SK-N-SH treated with all-trans-retinoic acid at 6 μM for 48 hours (cell line): ENCODE measurements around the gene APRT.

Experiments used
- ATAC-seq: fragments of 200-7000 bp; cut with Tn5 transposase; 3 replicates; pipeline ENCODE4 v1.9.1; 2020; ENCODE audit warnings: mild to moderate bottlenecking, moderate library complexity
- ARNTL ChIP-seq: fragments of 450-650 bp; formaldehyde crosslinking; IDR thresholded peaks from 2 replicates; pipeline ENCODE4 v1.5.0; 2020; ENCODE audit warnings: low read depth, mild to moderate bottlenecking, moderate library complexity, borderline replicate concordance
- CREB5 ChIP-seq: fragments of 250-450 bp; sonication (Bioruptor Pico); IDR thresholded peaks from 2 replicates; pipeline ENCODE4 v1.5.1; 2020; ENCODE audit warnings: low read depth, mild to moderate bottlenecking, moderate library complexity
- CSDC2 ChIP-seq: fragments of 250-450 bp; sonication (Bioruptor Pico); IDR thresholded peaks from 2 replicates; pipeline ENCODE4 v1.5.0; 2020; ENCODE audit warnings: mild to moderate bottlenecking, moderate library complexity
- GLIS3 ChIP-seq: fragments of 250-450 bp; sonication (Bioruptor Pico); IDR thresholded peaks from 2 replicates; pipeline ENCODE4 v1.5.0; 2020; ENCODE audit warnings: mild to moderate bottlenecking, moderate library complexity
- ISL1 ChIP-seq: fragments of 250-450 bp; sonication (Bioruptor Pico); IDR thresholded peaks from 2 replicates; pipeline ENCODE4 v2.1.2; 2022; ENCODE audit warnings: mild to moderate bottlenecking, moderate library complexity
- OSR1 ChIP-seq: fragments of 250-450 bp; sonication (Bioruptor Pico); IDR thresholded peaks from 2 replicates; pipeline ENCODE4 v1.8.0; 2022; ENCODE audit warnings: moderate library complexity, mild to moderate bottlenecking, inconsistent platforms
- PATZ1 ChIP-seq: fragments of 250-450 bp; sonication (Bioruptor Pico); IDR thresholded peaks from 2 replicates; pipeline ENCODE4 v1.8.0; 2020; ENCODE audit warnings: mild to moderate bottlenecking, moderate library complexity, borderline replicate concordance
- POU6F1 ChIP-seq: fragments of 250-450 bp; sonication (Bioruptor Pico); IDR thresholded peaks from 2 replicates; pipeline ENCODE4 v1.8.0; 2021; ENCODE audit warnings: low read depth, mild to moderate bottlenecking, moderate library complexity, borderline replicate concordance
- PPARA ChIP-seq: fragments of 250-450 bp; sonication (Bioruptor Pico); IDR thresholded peaks from 2 replicates; pipeline ENCODE4 v1.5.0; 2020; ENCODE audit warnings: mild to moderate bottlenecking, borderline replicate concordance
- RARB ChIP-seq: fragments of 250-450 bp; sonication (Bioruptor Pico); IDR thresholded peaks from 2 replicates; pipeline ENCODE4 v1.8.0; 2021; ENCODE audit warnings: mild to moderate bottlenecking, moderate library complexity
- SNAI2 ChIP-seq: fragments of 250-450 bp; sonication (Bioruptor Pico); IDR thresholded peaks from 2 replicates; pipeline ENCODE4 v1.5.0; 2020; ENCODE audit warnings: mild to moderate bottlenecking, moderate library complexity
- TOX ChIP-seq: fragments of 250-450 bp; sonication (Bioruptor Pico); IDR thresholded peaks from 2 replicates; pipeline ENCODE4 v1.8.0; 2021; ENCODE audit warnings: mild to moderate bottlenecking, moderate library complexity, borderline replicate concordance
- ZC3H10 ChIP-seq: fragments of 250-450 bp; sonication (Bioruptor Pico); IDR thresholded peaks from 2 replicates; pipeline ENCODE4 v1.5.1; 2021; ENCODE audit warnings: mild to moderate bottlenecking, moderate library complexity
- ZFP3 ChIP-seq: fragments of 250-450 bp; sonication (Bioruptor Pico); IDR thresholded peaks from 2 replicates; pipeline ENCODE4 v1.5.0; 2020; ENCODE audit warnings: mild to moderate bottlenecking, moderate library complexity
- ZFP30 ChIP-seq: fragments of 450-650 bp; formaldehyde crosslinking; IDR thresholded peaks from 2 replicates; pipeline ENCODE4 v1.5.0; 2022; ENCODE audit warnings: mild to moderate bottlenecking, moderate library complexity
- ZNF565 ChIP-seq: fragments of 450-650 bp; formaldehyde crosslinking; conservative IDR thresholded peaks from 2 replicates; pipeline ENCODE4 v1.5.0; 2020; ENCODE audit warnings: low read depth, mild to moderate bottlenecking, moderate library complexity
- ZNF70 ChIP-seq: fragments of 450-650 bp; formaldehyde crosslinking; IDR thresholded peaks from 2 replicates; pipeline ENCODE4 v1.5.0; 2020; ENCODE audit warnings: mild to moderate bottlenecking, moderate library complexity
- ZNF8 ChIP-seq: fragments of 450-650 bp; formaldehyde crosslinking; IDR thresholded peaks from 2 replicates; pipeline ENCODE4 v1.5.0; 2020; ENCODE audit warnings: mild to moderate bottlenecking, moderate library complexity
- TF ChIP-seq, protein P1 (sequence below): fragments of 250-450 bp; sonication (Bioruptor Pico); IDR thresholded peaks from 2 replicates; pipeline ENCODE4 v1.5.1; 2021; ENCODE audit warnings: mild to moderate bottlenecking, moderate library complexity
- TF ChIP-seq, protein P2 (sequence below): fragments of 250-450 bp; sonication (Bioruptor Pico); IDR thresholded peaks from 2 replicates; pipeline ENCODE4 v1.5.0; 2020; ENCODE audit warnings: mild to moderate bottlenecking, moderate library complexity

APRT gene

DNA sequence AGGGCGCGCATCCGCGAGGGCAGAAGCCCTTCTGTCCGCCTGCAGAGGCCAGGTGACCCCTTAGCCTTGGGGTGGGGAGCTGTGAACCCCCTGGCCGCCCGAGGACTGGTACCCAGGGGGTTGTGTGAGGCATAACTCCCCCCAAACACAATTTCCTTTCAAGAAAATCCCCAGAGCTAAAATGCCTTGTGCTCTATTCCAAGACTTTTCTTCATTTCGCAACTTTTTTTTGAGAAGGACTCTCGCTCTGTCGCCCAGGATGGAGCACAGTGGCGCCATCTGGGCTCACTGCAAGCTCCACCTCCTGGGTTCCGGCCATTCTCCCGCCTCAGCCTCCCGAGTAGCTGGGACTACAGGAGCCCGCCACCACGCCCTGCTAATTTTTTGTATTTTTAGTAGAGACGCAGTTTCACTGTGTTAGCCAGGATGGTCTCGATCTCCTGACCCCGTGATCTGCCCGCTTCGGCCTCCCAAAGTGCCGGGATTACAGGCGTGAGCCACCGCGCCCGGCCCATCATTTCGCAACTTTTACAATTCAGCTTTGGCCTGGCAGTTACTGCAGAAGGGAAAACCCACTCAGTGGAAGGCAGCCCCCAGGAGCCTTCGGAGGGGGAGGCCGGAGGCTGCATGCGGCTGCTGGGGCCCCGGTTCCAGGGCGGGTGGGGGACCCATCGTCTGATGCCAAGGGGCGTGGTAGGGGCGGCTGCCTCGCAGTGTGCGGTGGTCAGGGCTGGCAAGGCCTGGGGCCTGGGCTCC, 963 bp upstream of the APRT start:
- TF ChIP-seq, protein P1, sequence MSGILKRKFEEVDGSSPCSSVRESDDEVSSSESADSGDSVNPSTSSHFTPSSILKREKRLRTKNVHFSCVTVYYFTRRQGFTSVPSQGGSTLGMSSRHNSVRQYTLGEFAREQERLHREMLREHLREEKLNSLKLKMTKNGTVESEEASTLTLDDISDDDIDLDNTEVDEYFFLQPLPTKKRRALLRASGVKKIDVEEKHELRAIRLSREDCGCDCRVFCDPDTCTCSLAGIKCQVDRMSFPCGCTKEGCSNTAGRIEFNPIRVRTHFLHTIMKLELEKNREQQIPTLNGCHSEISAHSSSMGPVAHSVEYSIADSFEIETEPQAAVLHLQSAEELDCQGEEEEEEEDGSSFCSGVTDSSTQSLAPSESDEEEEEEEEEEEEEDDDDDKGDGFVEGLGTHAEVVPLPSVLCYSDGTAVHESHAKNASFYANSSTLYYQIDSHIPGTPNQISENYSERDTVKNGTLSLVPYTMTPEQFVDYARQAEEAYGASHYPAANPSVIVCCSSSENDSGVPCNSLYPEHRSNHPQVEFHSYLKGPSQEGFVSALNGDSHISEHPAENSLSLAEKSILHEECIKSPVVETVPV (CRISPR knock-in tag), result no peak
- TF ChIP-seq PATZ1 (no peak), ZFP3 (CRISPR knock-in tag) (no peak), OSR1 (CRISPR knock-in tag) (no peak), SNAI2 (CRISPR knock-in tag) (no peak), GLIS3 (CRISPR knock-in tag) (no peak), ZNF70 (no peak), ZFP30 (CRISPR knock-in tag) (no peak), PPARA (CRISPR knock-in tag) (no peak), TOX (CRISPR knock-in tag) (no peak), ISL1 (CRISPR knock-in tag) (no peak), ZC3H10 (CRISPR knock-in tag) (no peak), CREB5 (no peak)
- TF ChIP-seq, protein P2, sequence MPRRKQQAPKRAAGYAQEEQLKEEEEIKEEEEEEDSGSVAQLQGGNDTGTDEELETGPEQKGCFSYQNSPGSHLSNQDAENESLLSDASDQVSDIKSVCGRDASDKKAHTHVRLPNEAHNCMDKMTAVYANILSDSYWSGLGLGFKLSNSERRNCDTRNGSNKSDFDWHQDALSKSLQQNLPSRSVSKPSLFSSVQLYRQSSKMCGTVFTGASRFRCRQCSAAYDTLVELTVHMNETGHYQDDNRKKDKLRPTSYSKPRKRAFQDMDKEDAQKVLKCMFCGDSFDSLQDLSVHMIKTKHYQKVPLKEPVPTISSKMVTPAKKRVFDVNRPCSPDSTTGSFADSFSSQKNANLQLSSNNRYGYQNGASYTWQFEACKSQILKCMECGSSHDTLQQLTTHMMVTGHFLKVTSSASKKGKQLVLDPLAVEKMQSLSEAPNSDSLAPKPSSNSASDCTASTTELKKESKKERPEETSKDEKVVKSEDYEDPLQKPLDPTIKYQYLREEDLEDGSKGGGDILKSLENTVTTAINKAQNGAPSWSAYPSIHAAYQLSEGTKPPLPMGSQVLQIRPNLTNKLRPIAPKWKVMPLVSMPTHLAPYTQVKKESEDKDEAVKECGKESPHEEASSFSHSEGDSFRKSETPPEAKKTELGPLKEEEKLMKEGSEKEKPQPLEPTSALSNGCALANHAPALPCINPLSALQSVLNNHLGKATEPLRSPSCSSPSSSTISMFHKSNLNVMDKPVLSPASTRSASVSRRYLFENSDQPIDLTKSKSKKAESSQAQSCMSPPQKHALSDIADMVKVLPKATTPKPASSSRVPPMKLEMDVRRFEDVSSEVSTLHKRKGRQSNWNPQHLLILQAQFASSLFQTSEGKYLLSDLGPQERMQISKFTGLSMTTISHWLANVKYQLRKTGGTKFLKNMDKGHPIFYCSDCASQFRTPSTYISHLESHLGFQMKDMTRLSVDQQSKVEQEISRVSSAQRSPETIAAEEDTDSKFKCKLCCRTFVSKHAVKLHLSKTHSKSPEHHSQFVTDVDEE (CRISPR knock-in tag), result no peak
- no peak for ATAC-seq

- ATAC-seq, result peak; percentile 76
Observed at GRCh38 chr16:88810912-88811768, 588 bp downstream of the APRT start.

GRCh38 chr16:88810166-88810911, 1.4 kb downstream of the APRT start:
- no peak for TF ChIP-seq OSR1 (CRISPR knock-in tag)
- ATAC-seq, result no peak

More at GRCh38 chr16:88810912-88811768, 588 bp downstream of the APRT start:
- no peak for TF ChIP-seq ZNF565 (CRISPR knock-in tag)

DNA sequence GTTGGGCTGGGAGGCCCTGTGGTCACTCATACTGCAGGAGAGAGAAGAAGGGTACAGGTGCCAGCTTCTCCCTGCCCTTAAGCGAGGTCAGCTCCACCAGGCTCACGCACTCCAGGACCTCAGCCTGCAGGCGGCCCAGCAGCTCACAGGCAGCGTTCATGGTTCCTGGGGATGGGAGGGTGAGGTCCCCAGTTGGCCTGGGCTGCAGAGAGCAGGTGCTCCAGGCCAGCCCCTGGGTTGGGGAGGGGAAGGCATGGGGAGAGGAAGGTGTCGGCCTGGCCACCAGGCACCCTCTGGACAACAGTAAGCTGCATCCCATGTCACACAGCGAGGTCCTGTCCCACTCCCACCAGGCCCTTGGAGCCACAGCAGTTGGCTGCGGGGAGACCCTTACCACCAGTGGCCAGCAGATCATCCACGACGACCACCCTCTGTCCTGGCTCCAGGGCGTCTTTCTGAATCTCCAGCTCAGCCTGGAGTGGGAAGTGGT, 2.0 kb downstream of the APRT start:
- no peak for ATAC-seq
- TF ChIP-seq SNAI2 (CRISPR knock-in tag) (no peak), TOX (CRISPR knock-in tag) (no peak), RARB (CRISPR knock-in tag) (no peak), ZNF70 (no peak), POU6F1 (CRISPR knock-in tag) (no peak), ZNF8 (CRISPR knock-in tag) (no peak), ISL1 (CRISPR knock-in tag) (no peak), ARNTL (no peak), CSDC2 (CRISPR knock-in tag) (no peak), OSR1 (CRISPR knock-in tag) (no peak), PPARA (CRISPR knock-in tag) (no peak)
